GM21423 (cell line): ENCODE measurements around the gene LSM11.
"Not testable (repeated sequence)": the region's sequence is repeated elsewhere in the genome, so short reads cannot be mapped to it uniquely, and the experiment has no call there.

ENCODE experiments used
- ATAC-seq: cut with Tn5 transposase; IDR thresholded peaks from one replicate; pipeline ENCODE4 v1.9.1; 2021; ENCODE audit warnings: mild to moderate bottlenecking, moderate library complexity; ENCODE audit not compliant: unreplicated experiment

The LSM11 gene

DNA sequence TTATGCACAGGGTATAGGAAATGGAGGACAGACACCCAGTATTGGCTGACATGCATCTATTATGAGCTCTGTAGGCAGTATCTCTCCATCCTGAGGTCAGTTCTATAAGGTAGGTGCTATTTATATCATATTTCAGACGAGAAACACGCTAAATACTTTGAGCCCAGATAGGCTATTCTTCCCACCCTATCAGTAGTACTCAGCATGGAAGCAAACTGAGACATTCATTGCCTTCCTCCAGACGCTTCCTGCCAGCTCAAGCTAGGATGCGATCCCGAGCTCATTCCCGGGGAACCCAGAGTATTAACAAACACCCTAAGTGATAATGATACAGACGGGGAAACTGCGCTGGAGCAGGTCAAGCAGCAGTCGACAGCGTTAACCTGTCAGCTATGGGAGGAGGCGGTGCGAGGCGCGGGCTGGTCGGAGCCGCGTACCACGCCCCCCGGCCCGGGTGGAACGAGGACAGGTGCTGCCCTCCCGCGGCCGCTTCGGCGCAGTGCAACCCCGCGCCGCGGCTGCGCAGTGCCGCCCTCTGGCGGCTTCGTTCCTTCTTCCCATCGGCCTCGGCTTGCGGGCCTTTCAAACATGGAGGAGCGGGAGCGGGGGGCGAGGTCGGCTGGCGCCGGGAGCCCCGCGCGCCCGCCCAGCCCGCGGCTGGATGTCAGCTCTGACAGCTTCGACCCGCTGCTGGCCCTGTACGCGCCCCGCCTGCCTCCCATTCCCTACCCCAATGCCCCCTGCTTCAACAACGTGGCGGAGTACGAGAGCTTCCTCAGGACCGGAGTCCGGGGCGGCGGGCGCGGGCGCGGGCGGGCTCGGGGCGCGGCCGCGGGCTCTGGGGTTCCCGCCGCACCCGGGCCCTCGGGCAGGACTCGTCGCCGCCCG is at the start of gene LSM11:
Gene LSM11 (plus strand): TSS at position 550 of the 888 bp plus-strand sequence. CDS start 39 bp downstream, at position 589.
- peak; percentile 95 for ATAC-seq

- ATAC-seq = not testable (repeated sequence)
These were observed 49.7 kb upstream of the LSM11 start for GRCh38 chr5:157693816-157694215.

DNA sequence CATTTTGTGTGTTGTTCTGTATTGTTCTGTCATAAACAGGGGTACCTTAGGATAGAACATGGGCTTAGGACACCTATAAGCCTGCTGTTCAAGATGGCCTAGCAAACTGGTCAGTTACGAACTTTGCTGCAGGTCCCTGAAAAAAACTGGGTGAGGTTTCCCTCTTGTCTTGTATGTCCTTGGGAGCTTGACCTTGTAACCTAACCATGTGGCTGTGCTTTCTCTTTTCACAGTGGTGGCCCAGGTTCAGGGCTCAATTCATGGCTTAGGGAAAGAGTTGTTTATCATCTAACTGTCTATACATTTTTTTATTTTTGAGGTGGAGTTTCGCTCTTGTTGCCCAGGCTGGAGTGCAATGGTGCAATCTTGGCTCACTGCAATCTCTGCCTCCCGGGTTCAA is 47.4 kb upstream of the LSM11 start:
- ATAC-seq = not testable (repeated sequence)

DNA sequence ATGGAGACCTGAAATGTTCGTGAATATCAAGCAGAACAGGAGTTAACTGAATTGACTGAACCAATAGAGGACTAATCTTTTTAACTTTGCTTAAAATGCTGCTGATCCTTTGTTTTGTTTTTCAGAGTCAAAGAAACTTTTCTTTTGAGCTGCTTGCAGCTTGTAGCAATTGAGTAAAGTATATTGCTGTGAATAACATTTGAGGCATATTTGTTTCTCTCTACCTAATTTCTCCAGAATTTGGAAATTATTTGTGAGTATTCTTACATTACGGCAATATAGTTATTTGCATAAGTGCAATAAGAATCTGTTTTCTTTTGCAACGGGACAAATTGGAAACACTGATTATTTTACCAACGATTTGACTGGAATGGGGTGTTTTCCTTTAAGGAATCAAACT is 44.8 kb upstream of the LSM11 start:
- not testable (repeated sequence) for ATAC-seq

DNA sequence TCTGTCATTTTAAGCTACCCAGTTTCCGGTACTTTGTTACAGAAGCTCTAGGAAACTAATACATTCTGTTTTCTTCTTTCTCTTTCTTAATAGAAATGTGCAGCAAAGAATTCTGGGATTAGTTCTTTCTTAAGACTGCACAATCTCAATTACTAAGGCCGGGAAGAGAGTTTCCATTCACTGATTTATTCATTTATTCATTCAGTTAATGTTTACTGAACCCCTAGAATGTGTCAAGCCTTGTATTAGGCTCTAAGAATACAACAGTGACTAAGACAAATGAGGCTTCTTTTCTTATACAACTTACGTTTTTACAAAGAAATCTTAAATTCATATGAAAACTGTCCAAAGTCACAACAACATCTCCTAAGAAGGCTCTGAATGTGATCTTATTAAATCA is 39.8 kb upstream of the LSM11 start:
- ATAC-seq = no peak

DNA sequence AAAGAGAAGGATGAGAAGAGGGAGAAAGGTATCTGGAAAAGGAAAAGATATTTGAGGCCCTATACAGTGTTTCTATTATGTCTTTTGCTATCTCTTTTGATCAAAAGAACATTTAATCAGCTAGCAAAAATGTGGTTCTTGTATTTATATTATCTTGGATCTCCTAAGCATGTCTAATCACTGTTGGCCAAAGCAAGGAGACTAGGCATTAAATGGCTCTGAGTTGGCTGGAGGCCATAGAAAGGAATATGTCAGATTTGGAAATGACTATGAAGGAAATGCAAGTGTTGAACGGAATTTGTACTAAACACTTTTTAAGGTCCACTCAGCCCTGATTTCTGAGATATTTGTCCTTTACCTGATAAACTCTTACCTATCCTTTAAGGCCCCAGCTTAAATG is 34.6 kb upstream of the LSM11 start:
- no peak for ATAC-seq

GRCh38 chr5:157709346-157709745 is 34.2 kb upstream of the LSM11 start:
- ATAC-seq = no peak

- ATAC-seq = no peak
These were observed 33.1 kb upstream of the LSM11 start for GRCh38 chr5:157710431-157710830.

DNA sequence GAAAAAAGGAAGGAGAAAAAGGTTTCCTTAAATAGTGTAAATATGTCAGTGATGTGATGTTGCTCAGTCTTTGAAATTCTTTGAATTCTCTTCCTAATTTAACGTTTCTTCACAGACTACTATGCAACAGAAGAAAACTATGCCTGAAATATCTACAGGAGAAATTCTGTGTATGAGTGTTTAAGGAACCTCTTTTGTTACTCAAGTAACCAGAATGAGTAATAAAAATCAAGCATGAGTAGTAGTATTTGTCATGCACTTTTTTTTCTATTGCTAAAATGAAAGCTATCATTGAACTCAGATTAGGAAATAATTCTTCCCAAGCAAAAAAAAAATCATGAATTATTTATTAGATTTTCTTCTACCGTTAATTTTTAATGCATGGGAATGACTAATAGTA is 32.6 kb upstream of the LSM11 start:
- no peak for ATAC-seq

GRCh38 chr5:157713830-157714595 is 29.5 kb upstream of the LSM11 start:
- ATAC-seq = no peak

- ATAC-seq = no peak
These were observed 29.0 kb upstream of the LSM11 start for GRCh38 chr5:157714596-157714864.

DNA sequence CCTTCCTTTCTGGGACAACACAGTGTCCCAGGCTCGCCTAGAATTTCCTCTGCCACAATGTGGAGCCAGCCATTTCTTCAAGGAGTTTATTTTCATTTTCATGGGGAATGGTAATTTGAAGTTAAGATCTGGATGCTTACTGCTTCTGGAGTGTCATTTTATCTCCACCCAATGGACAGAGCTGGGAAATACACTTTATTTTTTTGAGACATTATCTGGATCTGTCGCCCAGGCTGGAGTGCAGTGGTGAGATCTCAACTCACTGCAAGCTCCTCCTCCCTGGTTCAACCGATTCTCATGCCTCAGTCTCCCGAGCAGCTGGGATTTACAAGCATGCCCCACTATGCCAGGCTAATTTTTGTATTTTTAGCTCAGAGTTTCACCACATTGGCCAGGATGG is 25.0 kb upstream of the LSM11 start:
- no peak for ATAC-seq

DNA sequence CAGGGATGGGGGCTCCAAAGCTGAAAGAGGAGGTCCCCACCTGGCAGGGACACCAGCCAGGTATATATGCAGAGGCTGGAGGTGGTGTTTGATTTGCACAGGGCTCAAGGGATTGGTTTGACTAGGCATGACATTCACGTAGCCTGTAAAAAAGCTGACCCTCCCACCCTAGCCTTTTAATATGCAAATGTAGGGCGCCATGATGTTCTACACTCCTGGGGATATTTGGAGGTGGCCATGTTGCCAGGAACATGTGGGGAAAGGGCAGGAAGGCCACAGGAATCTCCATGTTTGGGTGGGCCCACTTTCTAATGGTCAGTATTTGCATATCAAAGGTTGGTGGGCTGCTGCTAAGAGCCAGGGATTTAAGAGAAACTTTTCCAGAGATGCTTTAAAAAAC is 24.3 kb upstream of the LSM11 start:
- no peak for ATAC-seq

- no peak for ATAC-seq
These were observed 22.4 kb upstream of the LSM11 start for GRCh38 chr5:157721159-157721558.

DNA sequence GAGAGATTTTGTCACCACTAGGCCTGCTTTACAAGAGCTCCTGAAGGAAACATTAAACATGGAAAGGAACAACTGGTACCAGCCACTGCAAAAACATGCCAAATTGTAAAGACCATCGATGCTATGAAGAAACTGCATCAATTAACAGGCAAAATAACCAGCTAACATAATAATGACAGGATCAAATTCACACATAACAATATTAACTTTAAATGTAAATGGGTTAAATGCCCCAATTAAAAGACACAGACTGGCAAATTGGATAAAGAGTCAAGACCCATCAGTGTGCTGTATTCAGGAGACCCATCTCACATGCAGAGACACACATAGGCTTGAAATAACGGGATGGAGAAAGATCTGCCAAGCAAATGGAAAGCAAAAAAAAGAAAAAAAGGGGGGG is 20.6 kb upstream of the LSM11 start:
- not testable (repeated sequence) for ATAC-seq

GRCh38 chr5:157726607-157727006 is 16.9 kb upstream of the LSM11 start:
- not testable (repeated sequence) for ATAC-seq

DNA sequence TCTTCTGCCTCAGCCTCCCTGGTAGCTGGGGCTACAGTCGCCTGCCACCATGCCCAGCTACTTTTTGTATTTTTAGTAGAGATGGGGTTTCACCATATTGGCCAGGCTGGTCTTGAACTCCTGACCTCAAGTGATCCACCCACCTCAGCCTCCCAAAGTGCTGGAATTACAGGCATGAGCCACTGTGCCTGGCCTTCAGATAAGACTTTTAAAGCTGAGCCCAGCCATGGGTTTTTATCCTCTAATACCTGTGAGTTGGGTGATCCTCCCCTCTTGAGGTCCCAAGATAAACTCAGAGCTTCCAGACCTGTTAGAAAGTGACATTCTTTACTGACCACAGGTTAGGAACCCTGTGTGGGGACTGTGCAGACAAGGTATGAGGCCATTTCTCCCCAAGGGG is 15.7 kb upstream of the LSM11 start:
- not testable (repeated sequence) for ATAC-seq

- peak; percentile 62 for ATAC-seq
These were observed 13.7 kb upstream of the LSM11 start for GRCh38 chr5:157729858-157730257.

DNA sequence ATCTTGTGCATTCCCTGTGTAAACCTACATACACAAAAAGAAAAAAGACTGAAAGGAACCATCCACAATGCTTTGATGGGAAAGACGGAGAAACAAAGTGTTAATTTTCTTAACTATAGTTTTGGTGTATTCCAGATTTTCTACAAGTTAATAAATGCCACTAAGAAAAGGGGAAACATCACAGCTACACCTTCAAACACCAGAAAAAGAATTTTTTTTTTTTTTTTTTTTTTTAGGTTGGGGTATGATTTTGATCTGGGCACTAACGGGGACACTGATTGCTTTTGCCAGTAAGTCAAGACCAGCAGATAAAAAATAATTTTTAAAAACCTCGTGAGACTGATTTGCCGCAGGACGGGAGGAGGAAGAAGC is 12.6 kb upstream of the LSM11 start:
- ATAC-seq = no peak

DNA sequence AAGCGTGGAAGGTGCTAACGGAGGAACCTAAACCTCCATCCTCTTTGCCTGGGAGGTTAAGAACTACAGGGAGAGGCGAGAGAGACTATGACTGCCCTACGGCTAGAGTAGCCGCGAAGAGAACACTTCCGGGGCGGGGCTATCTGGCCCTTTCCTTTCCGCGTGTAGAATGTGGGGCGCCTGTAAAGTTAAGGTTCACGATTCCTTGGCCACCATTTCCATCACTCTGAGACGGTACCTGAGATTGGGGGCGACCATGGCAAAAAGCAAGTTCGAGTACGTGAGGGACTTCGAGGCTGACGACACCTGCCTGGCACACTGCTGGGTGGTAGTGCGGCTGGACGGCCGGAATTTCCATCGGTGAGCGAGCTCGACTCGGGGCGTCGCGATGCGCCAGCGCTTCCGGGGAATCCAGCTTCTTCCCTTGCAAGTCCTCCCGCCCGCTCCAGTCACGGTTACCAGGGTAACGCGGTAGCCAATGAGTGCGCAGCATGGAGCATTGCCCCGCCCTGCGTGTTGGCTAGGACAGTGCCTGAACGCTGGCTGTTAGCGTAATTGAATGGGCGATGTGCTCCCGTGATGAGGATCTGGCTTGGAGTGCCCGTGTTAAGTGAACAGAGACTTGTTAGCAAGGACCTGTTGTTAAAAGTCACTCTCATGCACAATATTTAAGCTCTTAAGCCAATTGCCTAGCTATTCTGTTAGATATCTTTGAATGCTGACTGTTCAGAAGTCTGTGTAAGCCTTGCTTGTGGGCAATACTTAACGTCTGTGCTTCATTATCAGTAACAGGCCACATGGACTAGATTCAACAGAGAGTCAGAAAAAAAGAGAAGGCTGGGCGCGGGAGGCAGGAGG is 12.0 kb upstream of the LSM11 start, which contains the start of gene THG1L:
Gene THG1L (plus strand): TSS at position 149 of the 858 bp plus-strand sequence. CDS start 21 bp downstream, at position 170.
- ATAC-seq = peak; percentile 95

GRCh38 chr5:157732130-157732514 is 11.4 kb upstream of the LSM11 start:
- ATAC-seq = no peak
